Measurements from ENCODE around the gene ADAMTSL2.

DNA sequence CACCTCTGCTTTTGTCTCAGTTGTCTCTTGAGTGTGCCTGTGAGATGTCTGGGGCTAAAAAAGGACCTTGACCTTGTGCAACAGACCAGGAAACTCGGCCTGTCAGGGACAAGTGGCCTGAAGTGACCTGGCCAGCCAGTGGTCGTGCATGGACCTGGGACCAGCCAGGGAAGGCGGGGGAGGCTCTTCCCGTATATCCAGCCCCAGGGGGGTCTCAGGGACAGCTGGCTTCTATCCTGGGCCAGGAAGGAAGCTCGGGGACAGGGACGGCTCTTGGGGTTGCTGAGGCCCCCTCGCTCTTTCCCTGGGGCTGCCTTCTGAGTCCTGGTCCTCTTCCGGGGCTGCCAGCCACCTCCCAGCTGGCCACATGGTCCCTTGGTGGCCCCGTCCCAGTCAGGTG, 3.2 kb upstream of the ADAMTSL2 start:
- TF ChIP-seq, protein P1, sequence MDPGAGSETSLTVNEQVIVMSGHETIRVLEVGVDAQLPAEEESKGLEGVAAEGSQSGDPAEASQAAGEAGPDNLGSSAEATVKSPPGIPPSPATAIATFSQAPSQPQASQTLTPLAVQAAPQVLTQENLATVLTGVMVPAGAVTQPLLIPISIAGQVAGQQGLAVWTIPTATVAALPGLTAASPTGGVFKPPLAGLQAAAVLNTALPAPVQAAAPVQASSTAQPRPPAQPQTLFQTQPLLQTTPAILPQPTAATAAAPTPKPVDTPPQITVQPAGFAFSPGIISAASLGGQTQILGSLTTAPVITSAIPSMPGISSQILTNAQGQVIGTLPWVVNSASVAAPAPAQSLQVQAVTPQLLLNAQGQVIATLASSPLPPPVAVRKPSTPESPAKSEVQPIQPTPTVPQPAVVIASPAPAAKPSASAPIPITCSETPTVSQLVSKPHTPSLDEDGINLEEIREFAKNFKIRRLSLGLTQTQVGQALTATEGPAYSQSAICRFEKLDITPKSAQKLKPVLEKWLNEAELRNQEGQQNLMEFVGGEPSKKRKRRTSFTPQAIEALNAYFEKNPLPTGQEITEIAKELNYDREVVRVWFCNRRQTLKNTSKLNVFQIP (CRISPR knock-in tag; IDR thresholded peaks at IDR 0.05; ENCODE audit: borderline replicate concordance, low read depth), result no peak
- no peak for TF ChIP-seq ISL1 (CRISPR knock-in tag; IDR thresholded peaks at IDR 0.05)
